GM04504 (cell line): Measurements from ENCODE around the gene KRT38.

ENCODE experiments used
- DNase-seq: peaks from one replicate; pipeline ENCODE4 v3.0.0-alpha.2; 2012; ENCODE audit warnings: low read depth

KRT38 gene

DNA sequence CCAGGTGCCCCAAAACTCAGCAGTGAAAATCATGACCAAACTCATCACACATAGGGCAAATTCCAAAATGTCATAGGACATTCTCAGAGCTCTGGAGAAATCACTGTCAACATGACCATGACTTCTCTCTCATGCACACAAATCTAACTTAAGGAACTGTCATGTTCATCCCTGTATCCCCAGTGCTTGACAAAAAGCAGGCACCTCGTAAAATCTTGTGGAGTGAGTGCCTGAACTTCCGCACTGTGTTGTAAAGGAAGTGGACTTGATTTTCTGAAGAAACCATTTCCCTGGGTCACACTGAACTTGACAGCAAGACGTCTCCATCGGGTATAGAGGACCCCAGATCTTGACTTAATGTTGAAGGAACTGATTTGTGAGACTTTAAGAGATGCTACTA, 19.2 kb downstream of the KRT38 start:
- no peak for DNase-seq

DNA sequence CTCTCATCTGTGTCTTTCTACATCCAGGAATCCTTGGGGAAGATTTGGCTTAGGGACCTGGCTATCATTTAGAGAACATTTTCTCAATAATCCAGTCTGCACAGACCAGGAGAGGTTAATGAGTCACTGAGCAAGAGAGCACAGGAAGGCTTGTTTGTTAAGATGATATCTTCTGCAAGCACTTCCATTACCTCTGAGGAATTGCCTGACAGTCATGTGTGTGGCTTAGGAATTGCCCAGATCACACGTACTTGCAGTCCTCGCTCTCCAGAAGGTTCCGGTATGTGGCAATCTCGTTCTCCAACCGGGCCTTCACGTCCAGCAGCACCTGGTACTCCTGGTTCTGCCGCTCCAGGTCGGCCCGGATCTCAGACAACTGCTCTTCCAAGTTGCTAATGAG, 19.7 kb downstream of the KRT38 start:
- no peak for DNase-seq

DNA sequence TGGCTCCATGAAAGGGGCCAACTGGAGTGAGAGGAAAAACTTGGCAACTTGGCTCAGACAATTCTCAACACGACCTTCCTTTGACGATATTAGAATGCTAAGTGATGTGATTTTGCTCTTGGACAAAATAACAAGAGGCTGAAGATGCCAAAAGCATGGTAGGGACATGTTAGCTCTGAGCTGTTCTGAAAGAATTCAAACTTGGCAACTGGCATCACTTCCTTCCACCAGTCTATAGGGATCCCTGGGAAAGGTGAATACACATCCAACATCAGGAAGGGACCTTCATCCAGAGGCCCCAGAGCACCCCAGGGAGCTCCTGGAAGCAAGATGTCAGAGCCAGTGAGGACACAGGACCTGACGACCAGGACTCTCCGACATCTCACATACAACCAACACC, 20.6 kb downstream of the KRT38 start:
- no peak for DNase-seq

DNA sequence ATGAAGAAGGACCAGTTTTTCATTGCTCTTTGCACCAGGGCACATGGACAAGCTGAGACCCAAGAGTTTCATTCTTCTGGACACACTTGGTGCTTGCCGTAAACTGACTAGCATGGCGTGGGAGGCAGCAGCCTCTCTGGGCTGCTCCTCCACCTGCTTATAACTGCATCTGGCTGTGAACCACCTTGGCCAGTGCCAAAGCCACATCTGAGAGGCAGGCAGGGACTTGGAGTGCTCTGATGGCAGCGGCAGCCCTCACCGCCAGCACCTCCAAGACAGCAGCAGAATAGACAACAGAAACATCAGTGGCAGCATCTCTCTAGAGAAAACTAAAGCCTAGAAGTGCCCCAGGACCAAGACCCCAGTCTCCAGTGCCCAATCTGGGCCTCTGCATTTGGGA, 21.1 kb downstream of the KRT38 start:
- DNase-seq = no peak

DNA sequence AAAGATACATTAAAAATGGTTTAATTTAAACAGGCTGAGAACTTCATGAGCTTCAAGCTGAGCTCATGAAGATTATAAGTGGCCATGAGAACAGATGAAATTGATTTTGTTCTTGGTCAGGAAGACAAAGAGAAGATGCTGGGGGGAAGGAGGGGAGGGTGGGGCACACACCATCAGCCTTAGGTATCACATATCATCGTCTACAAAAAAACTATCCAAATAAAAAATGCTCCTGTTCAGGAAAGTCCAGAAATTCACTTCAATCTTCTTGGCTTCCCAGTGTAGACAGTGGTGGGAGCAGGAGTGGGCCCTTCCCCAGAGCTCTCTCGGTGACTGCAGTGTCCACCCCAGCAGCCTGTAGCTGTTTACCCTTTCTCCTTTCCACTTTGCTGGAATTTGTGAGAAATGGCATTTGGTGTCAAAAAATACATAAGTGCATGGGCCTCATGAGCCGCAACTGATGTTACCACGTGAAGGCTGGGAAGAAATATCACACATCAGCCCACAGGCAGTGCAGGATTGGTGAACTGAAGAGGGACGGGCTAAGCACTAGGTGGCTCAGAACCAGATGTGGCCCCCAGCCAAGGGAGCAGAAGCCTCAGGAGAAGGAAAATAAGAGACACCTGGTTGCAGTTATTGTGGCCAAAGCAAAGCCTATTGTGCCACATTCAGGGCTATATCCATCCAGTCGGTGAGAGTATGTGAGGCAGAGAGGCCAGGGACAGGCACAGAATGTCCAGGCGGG, 22.5 kb downstream of the KRT38 start:
- no peak for DNase-seq

DNA sequence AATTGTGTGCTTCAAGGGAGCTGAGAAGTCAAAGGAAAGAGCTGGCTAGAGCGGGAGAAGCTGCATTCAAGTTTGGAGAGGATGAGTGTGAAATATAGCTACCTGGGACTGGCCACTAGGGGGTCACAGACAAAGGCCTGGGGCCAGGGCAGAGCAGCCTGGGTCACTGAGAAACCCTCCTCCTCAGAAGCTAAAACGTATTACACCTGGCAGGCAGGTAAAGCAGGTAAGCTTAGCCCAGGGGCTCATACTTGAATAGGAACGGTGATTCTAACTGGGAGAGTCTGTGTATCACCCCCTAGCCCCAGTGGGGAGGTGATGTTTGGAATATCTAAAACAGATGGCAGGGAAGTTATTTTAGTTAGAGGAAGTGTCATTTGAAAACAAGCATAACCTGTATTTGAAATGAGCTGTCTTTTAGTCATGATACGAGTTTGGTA, 23.2 kb downstream of the KRT38 start:
- DNase-seq = no peak

DNA sequence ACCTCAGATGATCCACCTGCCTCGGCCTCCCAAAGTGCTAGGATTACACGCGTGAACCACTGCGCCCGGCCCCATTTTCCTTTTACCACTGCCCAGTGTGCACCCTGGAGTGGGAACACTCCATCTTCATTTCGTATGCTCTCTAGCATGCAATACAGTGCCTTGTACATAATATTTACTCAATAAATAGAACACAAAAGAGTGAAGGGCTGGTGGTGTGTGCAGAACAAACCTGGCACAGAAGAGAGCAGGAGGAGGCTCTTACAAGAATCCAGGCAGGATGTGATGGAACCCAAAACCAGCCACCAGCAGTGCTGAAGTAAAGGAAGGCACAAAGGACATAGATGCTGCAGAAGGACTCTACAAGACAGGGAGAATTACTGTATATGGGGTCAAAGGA, 23.7 kb downstream of the KRT38 start:
- no peak for DNase-seq

DNA sequence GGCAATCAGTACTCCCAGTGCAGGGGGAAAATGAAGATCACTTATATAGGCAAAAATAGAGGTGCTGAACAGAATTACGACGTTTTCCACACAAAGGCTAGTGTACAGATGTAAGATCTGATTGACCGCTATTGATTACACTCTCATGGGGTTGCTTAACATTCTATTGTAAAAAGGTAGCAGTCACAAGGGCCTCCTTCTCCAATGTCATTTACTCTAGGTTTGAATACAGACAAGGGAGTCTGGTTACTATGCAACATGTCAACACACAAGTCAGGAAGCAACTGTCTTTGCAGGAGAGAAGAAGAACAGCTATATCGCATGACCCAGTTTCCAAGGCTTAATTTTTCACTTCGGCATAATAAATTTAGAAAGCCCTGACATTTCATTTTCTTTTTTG, 24.3 kb downstream of the KRT38 start:
- no peak for DNase-seq

DNA sequence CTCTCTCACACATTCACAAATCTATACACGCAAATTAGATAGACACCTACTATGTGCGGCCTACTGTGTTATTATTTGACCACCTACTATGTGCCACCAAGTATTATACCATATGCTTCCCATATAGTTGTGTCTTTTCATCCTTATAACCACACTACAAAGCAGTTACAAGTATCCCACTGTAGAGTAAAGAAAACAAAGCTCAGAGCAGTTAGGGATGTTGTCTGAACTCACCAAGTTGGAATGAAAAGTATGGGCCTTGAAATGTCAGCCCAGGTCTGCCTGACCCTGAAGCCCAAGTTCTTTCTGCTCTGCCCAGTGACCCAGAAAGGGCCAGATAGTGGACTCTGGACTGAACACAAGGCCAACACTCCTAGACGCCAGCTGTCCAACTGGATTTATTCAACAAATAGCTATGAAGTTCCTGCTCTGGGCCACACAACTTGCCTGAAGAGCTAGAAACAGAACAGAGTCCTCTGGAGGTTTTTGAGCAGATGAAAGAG, 24.9 kb downstream of the KRT38 start:
- DNase-seq = peak; percentile 36

DNA sequence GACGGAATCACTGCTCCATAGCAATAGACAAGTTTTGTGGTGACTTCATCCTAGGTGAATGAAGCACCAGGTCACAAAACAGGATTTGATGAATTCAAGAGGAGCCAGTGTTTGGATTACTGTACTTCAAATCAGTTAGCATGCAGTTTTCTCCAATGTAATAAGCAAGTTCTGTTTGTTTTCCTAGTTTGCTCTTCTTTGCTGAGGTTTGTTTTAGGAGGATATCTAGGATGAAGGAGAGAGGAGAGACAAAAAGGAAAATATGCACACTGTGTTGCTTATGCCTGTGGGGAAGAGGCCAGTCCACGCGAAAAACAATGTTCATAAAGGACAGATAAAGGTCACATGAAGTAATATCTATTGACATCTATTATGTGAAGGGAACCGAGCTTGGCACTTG, 25.4 kb downstream of the KRT38 start:
- DNase-seq = no peak

DNA sequence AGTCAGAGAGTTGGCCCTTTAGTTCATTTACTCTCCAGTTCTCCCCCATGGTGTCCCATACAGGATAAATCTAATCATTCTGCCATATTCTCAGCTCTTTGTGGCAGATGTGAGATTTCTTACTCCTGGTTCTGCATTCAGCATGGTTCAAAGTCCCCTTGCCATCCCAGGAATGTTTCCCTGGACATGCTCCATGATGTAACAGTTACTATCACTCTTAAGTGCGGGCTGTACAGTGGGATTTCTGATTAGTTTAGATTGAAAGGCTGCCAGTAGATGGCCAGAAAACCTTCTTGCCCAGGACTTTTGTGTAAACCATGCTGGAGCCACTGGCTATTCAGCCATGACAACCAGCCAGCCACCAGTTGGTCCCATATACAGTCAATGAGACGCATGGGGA, 26.8 kb downstream of the KRT38 start:
- DNase-seq = no peak

DNA sequence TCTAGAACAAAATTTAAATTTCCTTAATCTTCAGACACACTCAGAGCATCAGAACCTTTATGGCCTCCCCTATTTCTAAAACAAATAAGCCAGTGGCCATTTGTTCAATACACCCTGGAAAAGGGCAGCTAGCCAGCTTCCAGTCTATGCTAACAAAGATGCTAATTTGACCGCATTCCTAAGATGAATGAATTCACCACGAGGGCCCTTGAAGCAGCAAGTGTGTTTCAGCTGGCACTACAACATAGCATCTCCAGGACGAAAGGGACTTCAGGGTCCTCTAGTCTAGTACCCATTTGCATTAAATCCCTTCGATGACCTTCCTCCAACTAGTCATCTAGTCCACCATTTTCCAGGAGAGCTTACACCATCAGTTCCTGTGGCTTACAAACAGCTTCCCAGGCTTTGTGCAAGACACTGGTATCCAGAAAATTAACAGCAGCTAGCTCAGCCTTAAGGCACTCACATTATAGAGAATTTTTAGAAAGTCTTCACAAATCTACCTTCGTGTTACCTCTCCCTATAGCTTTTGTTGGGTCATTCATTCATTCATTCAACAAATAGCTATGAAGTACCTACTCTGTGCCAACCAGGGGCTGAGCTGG, 27.3 kb downstream of the KRT38 start:
- DNase-seq = no peak

DNA sequence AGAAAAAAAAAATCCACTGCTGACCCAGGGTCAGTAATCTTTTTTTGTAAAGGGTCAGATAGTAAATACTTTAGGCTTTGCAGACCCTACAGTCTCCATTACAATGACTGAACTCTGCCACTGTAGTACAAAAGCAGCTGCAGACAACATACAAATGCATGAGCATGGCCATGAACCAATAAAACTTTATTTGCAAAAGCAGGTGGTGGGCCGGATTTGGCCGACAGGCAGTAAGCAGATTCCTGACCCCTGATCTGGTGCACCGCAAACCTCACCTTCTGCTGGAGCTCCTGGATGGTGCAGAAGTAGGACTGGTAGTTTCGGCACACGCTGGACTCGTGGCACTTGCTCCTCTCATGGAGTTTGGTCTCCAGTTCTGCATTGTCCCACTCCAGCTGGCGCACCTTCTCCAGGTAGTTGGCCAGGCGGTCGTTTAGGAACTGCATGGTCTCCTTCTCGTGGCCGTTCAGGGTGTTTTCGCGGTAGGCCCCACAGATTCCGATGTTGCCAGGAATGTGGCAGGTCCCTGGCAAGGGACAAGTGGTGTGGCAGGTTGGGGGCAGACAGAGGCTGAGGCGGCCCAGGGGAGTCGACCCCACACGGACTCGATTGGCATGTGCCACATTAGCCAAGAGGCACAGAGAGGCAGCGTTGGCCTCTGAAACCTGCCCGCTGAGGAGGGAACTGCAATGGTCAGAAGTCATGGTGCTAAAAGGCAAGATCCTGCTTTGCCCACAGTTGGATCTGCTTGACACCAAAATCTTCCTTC, 29.5 kb downstream of the KRT38 start:
- DNase-seq = no peak

DNA sequence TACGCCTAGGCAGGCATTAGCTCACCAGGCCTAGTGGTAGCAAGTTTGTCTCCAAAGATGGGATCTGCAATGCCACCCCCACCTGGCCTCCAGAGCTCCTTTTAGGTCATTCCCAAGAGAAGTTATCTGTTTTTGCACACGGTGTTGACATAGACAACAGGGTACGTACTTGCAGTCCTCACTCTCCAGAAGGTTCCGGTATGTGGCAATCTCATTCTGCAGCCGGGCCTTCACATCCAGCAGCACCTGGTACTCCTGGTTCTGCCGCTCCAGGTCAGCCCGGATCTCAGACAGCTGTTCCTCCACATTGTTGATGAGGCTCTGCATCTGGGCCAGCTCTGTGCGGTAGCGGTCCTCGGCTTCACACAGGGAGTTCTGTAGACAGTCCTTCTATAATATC, 33.6 kb downstream of the KRT38 start:
- no peak for DNase-seq

DNA sequence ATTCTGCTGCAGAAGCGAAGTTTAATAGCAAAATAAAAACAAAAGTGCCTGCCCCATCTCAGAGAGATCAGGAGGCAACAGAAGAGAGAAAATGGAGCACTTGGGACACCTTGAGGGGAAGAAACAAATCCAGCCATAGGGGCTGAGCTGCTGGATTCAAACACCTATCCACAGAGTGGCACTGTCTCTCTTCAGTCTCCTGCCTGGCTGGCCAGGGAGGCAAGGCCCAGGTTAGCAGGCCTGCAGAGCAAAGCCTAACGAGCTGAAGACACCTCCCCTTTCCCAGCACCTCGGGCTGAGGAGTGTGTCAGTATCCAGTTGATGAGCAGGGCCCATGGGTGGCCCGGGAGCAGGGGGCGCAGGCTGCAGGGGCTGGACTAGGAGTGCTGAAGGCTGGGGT, 34.6 kb downstream of the KRT38 start:
- DNase-seq = no peak

DNA sequence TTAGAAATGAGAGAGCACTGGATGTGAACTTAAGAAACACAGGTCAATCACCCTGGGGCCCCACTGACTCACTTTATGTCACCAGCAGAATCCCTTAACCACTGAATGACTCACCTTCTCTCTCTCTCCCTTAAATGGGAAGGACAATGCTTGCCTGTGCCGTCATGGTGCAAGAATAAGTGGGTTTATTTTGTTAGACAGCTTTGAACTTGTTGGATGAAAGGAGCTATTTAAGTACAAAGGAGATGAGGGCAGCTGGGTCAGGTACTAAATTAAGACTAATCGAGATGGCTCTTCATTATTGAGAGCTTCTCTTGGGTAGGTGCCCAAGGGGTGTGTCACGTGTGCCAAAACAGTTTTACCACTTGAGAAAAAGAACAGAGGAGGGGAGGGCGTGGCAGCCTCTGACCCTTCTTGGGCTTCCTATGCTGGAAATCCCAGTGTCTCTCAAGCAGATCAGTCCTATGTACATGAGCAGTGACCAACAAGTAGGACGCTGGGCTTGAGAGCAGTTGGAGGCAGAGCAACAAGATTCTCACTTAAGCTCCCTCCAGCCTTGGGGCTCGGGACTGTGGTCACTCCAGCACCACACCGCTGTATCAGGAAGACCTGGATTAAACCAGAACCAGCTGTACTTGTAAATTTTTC, 36.6 kb downstream of the KRT38 start:
- DNase-seq = peak; percentile 88

DNA sequence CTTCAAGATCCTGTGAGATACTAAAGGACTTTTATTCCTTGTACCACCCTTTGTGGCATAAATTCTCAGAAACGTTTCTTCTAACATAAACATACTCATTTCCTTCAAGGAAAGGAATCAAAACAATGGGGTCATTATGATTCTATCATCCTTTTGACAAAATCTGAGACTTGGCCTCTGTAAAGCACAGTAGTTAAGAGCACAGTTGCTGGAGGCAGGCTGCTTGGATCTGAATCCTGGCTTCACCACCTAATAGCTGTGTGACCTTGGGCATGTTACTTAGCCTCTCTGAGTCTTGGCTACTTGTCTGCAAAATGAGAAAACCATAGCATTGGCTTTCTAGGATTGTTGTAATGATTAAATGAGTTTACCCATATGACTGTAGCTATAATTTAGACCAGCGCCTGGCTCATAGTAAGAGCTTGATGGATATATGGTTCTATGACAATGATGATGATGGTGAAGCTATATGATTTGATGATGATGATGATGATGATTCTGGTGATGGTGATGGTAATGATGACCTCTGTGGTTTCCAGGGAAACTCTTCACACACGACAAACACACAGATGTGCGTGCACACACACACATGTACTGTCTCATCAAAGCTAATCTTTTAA, 37.3 kb downstream of the KRT38 start:
- DNase-seq = no peak

DNA sequence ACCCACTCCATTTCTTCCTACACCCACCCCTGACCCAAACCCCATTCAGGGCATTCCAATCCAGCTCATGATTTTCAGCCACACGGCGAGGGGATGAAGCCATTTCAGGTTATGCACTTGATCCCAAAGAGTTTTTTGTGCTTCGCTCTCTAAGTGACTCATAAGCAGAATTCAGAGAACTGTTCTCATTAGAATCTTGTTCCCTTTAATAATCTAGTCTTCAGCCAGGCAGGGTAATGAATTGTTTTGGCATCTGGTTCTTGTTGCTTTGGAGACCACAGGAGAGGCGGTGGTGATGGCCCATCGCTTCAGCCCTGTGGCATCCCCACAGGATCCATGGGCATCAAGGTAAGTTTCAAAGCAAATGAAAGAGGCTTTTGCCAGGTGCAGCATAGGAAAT, 38.6 kb downstream of the KRT38 start:
- DNase-seq = no peak

DNA sequence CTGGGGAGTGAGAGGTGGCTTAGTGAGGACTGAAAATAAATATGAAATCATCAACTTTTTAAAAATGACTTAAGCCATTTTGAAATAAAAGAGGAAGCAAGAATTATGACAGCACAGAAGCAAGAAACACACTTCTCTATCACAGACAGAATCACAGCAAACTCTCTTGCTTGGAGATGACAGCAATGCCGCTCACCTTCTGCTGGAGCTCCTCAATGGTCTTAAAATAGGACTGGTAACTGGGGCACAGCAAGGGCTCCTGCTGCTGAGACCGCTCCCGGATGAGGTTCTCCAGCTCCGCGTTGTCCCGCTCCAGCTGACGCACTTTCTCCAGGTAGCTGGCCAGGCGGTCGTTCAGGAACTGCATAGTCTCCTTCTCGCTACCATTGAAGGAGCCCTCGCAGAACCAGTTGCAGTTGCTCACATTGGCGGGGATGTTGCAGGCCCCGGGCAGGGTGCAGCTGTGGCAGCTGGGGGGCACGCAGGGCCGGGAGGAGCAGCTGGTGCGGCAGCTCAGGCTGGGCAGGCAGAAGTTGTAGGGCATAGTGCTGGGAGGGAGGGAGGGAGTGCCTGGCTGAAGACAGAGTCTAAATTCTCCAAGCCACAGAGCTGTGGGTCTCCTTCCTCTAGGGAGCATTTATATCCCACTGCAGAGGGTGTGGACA, 43.7 kb downstream of the KRT38 start, which contains the start of gene KRT31:
KRT31 (minus strand) TSS at position 613 of the 665 bp plus-strand sequence; CDS start at position 544, 69 bp downstream.
- no peak for DNase-seq

DNA sequence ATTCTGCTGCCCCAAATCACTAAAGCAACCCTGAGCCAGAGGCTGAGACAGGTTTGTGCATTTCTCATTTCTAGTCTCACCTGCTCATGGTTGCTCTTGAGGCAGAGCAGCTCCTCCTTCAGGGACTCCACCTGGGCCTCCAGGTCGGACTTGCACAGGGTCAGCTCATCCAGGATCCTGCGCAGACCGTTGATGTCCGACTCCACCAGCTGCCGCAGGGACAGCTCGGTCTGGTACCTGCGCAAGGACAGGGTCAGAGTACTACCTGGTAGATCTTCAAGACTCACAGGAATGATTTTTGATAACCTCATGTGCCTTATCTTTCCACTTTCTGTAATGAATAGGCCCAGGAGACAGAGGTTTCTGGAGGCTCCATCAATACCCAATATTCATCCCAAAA, 44.4 kb downstream of the KRT38 start:
- DNase-seq = no peak

DNA sequence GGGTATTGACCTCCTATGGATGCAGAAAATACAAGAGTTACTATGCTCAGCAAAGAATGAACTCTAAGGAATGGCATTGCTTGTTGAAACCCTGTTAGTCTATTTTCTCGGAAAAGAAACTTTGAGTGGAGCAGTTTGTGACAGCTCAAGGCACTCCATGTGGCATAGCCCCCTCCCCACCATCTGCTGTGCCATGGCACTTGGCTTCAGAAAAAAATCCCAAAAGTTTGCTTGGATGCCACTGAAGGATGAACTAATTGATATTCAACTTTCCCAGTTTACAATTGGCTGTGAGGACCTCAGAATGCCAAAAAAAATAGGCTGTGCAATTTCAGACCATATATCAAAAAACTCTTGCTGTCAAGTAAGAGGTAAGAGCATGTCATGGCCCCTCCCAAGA, 45.2 kb downstream of the KRT38 start:
- no peak for DNase-seq
